HCT116 (cell line): ENCODE measurements around the gene RPRML.

Experiments used
- POLR2AphosphoS5 ChIP-seq: IDR thresholded peaks from 2 replicates; pipeline ENCODE4 v1.6.1; 2011; ENCODE audit warnings: mild to moderate bottlenecking, low read depth, low read length, moderate library complexity
- TF ChIP-seq, protein P1 (sequence below), 3 experiments: fragments of 200-600 bp in 1 of 3; sonication (generic) in 1 of 3; IDR thresholded peaks in 2 of 3; conservative IDR thresholded peaks in 1 of 3; 2 replicates each; pipeline ENCODE4 v1.5.1; 2012 to 2017; ENCODE audit warnings: low read depth in 2 of 3, low read length in 2 of 3, antibody characterized with exemption in 1 of 3, borderline replicate concordance in 1 of 3, control low read depth in 1 of 3, mild to moderate bottlenecking in 1 of 3, mixed read lengths in 1 of 3, mixed run types in 1 of 3, moderate library complexity in 1 of 3; ENCODE audit not compliant: insufficient read depth in 1 of 3

DNA sequence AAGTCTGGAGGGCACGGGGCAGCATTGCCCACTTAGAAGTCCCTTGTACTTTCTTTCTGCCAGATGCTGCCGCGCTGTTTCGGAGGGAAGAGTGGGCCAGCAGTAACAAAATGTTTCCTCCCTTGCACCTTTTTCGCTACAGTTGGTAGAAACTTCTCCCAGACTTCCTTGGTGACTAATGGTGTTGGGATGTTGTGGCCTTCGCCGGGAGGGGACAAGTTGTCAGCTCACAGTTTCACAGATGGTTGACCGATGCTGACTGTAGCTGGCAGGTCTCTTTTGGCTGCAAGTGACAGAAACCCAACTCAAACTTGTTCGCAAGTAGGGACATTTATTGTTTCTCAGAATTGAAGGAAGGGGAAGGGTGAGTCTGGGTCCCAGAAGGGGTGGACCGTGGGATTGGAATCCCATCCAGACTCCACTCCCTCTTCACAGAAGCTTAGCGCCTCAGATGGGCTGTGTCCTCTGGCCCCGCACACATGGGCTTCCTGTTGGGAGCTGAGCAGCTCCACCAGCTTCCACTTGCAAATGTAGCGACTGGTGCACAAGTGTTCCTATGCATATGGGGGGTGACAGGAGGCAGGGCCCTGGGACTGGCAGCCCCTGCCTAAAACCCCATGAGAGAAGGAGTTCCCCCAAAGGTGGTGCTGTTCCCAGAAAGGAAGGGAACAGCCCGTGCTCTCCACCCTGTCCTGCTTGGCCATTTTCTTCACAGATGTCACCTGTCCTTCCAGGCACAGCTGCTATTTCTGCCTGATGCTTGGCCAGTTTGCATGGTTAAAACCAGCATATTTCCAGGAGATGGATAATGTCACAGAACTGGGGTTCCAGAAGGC lies 30.9 kb upstream of the RPRML start:
- TF ChIP-seq POLR2AphosphoS5: no peak
- TF ChIP-seq, protein P1, sequence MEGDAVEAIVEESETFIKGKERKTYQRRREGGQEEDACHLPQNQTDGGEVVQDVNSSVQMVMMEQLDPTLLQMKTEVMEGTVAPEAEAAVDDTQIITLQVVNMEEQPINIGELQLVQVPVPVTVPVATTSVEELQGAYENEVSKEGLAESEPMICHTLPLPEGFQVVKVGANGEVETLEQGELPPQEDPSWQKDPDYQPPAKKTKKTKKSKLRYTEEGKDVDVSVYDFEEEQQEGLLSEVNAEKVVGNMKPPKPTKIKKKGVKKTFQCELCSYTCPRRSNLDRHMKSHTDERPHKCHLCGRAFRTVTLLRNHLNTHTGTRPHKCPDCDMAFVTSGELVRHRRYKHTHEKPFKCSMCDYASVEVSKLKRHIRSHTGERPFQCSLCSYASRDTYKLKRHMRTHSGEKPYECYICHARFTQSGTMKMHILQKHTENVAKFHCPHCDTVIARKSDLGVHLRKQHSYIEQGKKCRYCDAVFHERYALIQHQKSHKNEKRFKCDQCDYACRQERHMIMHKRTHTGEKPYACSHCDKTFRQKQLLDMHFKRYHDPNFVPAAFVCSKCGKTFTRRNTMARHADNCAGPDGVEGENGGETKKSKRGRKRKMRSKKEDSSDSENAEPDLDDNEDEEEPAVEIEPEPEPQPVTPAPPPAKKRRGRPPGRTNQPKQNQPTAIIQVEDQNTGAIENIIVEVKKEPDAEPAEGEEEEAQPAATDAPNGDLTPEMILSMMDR (IDR thresholded peaks at IDR 0.05 in 2 of 3, conservative IDR thresholded peaks at IDR 0.05 in 1 of 3; ENCODE audit: borderline replicate concordance in 1 of 3, insufficient read depth in 1 of 3, low read depth in 2 of 3, low read length in 2 of 3): no peak
